Measurements from ENCODE around the gene EIF1B. TPM values are rescaled to one million over a fixed set of nuclear protein-coding genes. Genes with fewer than 3 reads are reported as not detected.
A peak's percentile ranks its signal among the peaks of the same experiment; 100 is the strongest.

The EIF1B gene
- total and polyA plus RNA-seq, 10 of the 15 experiments (the other 5 are each of a cell fraction or from before 2014, with no cell fraction given) = 15.4 to 75.6 (median 43.2) TPM

- SMC1A ChIA-PET (ENCODE audit: uncharacterized antibody, unreplicated experiment) = interaction anchor here (0.6 to 1.5 kb wide), 2 partner anchors 113 to 180 kb away, joined by 3 read pairs; no protein-coding TSS in a partner anchor
- DNase-seq (ENCODE audit: low read depth, low spot score) (no peak), FAIRE-seq (no peak), ATAC-seq (peak; percentile 14)
- CTCF ChIA-PET = interaction anchor here (0.9 to 1.4 kb wide), 4 partner anchors 8 to 113 kb away, joined by 3 read pairs; no protein-coding TSS in a partner anchor
- Histone ChIP-seq H4K20me1 (ENCODE audit: control insufficient read depth, insufficient read depth) (no peaks in the 10 kb centered on the region), H3K4me3 (no peak overlapping the region), H3K36me3 (ENCODE audit: control insufficient read depth in 2 of 2, insufficient read depth in 2 of 2, low read length in 1 of 2) (no peaks in the 10 kb centered on the region), H3K9me3 (replicated peaks; ENCODE audit: control insufficient read depth, insufficient read depth, low read length) (no peaks in the 10 kb centered on the region), H3K4me1 (ENCODE audit: control insufficient read depth, insufficient read depth, low read length) (no peaks in the 10 kb centered on the region), H2AFZ (ENCODE audit: control insufficient read depth, low read depth, low read length) (no peak overlapping the region), H3K79me2 (ENCODE audit: control insufficient read depth, insufficient read depth, low read length) (no peaks in the 10 kb centered on the region), H3K9ac (ENCODE audit: control insufficient read depth, insufficient read depth, low read length) (no peak overlapping the region), H3K27me3 (replicated peaks in 1 of 2; ENCODE audit: control insufficient read depth in 2 of 2, insufficient read depth in 2 of 2, low read length in 1 of 2) (no peaks in the 10 kb centered on the region), H3K4me2 (ENCODE audit: control insufficient read depth, insufficient read depth) (no peak overlapping the region), H3K27ac (ENCODE audit: control insufficient read depth, insufficient read depth) (no peak overlapping the region)
- intact Hi-C loops (cut with micrococcal nuclease; ENCODE audit: unreplicated experiment) (no loop called here), in situ Hi-C loops (cut with MboI) (no loop called here)
- POLR2A ChIA-PET = no interaction called here
- 63% methylated on average over 2 of the region's 2 CpGs for WGBS (ENCODE audit: insufficient coverage, insufficient replicate concordance, low lambda C conversion rate, missing lambda C conversion rate)
- BruUV-seq (replicated peaks) = no TSS peak
- RAD21 ChIA-PET (ENCODE audit: unreplicated experiment) = interaction anchor here (1.0 kb wide), 1 partner anchor 113 kb away, joined by 4 read pairs; no protein-coding TSS in a partner anchor
- TF ChIP-seq SUPT20H (IDR thresholded peaks at IDR 0.05; ENCODE audit: borderline replicate concordance, control insufficient read depth, low read depth, low read length) = no peak
- no peak for TF ChIP-seq MYC (IDR thresholded peaks at IDR 0.05; ENCODE audit: insufficient read depth, insufficient read length, insufficient replicate concordance, low read length, severe bottlenecking)
- no peak for TF ChIP-seq RBBP5 (conservative IDR thresholded peaks at IDR 0.05)
- no peak for TF ChIP-seq RAD51 (IDR thresholded peaks at IDR 0.05)
- no peak for TF ChIP-seq E4F1 (IDR thresholded peaks at IDR 0.05; ENCODE audit: borderline replicate concordance, partially characterized antibody)
- TF ChIP-seq STAT1 (conservative IDR thresholded peaks at IDR 0.05) = no peak
- no peak for TF ChIP-seq ZNF622 (IDR thresholded peaks at IDR 0.05)
- TF ChIP-seq SRF (IDR thresholded peaks at IDR 0.05; ENCODE audit: low read depth in 2 of 2, low read length in 2 of 2) = no peak
- no peak for TF ChIP-seq PAX5 (IDR thresholded peaks at IDR 0.05; ENCODE audit: borderline replicate concordance, low read depth, low read length)
- no peak for TF ChIP-seq HSF1 (IDR thresholded peaks at IDR 0.05; ENCODE audit: low read depth, low read length)
- TF ChIP-seq JUND (IDR thresholded peaks at IDR 0.05; ENCODE audit: low read depth, low read length) = no peak
- no peak for TF ChIP-seq BCL3 (IDR thresholded peaks at IDR 0.05; ENCODE audit: borderline replicate concordance, insufficient read depth, low read depth, low read length, poor library complexity, severe bottlenecking)
- TF ChIP-seq DPF2 (IDR thresholded peaks at IDR 0.05) = no peak
- TF ChIP-seq, protein P1, sequence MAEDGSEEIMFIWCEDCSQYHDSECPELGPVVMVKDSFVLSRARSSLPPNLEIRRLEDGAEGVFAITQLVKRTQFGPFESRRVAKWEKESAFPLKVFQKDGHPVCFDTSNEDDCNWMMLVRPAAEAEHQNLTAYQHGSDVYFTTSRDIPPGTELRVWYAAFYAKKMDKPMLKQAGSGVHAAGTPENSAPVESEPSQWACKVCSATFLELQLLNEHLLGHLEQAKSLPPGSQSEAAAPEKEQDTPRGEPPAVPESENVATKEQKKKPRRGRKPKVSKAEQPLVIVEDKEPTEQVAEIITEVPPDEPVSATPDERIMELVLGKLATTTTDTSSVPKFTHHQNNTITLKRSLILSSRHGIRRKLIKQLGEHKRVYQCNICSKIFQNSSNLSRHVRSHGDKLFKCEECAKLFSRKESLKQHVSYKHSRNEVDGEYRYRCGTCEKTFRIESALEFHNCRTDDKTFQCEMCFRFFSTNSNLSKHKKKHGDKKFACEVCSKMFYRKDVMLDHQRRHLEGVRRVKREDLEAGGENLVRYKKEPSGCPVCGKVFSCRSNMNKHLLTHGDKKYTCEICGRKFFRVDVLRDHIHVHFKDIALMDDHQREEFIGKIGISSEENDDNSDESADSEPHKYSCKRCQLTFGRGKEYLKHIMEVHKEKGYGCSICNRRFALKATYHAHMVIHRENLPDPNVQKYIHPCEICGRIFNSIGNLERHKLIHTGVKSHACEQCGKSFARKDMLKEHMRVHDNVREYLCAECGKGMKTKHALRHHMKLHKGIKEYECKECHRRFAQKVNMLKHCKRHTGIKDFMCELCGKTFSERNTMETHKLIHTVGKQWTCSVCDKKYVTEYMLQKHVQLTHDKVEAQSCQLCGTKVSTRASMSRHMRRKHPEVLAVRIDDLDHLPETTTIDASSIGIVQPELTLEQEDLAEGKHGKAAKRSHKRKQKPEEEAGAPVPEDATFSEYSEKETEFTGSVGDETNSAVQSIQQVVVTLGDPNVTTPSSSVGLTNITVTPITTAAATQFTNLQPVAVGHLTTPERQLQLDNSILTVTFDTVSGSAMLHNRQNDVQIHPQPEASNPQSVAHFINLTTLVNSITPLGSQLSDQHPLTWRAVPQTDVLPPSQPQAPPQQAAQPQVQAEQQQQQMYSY (CRISPR knock-in tag; IDR thresholded peaks at IDR 0.05) = no peak
- no peak for TF ChIP-seq ASH2L (IDR thresholded peaks at IDR 0.05; ENCODE audit: borderline replicate concordance, low read depth)
- no peak for TF ChIP-seq WRNIP1 (IDR thresholded peaks at IDR 0.05; ENCODE audit: borderline replicate concordance, low read depth, low read length)
Measured at GRCh38 chr3:40304352-40304751, 5.2 kb upstream of the EIF1B start.

Data from GM12878 (cell line).